ENCODE measurements around the gene LRRK1.

Gene LRRK1

DNA sequence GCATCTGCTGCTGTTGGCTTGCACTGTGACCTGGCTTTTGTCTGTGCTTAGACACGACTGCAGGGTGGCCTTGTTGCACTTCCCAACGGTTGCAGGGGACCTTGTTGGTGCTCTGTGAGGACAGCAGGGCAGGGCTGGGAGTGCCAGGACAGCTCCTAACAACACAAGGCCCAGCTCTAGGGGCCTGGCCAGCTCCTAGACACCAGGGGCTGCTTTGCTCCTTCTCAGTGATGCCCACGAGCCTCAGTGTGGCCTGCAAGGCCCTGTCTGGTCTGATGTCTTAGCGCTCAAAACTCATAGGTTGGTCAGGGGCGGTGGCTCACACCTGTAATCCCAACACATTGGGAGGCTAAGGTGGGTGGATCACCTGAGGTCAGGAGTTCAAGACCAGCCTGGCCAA is 183.6 kb downstream of the LRRK1 start:
- no peak for DNase-seq

DNA sequence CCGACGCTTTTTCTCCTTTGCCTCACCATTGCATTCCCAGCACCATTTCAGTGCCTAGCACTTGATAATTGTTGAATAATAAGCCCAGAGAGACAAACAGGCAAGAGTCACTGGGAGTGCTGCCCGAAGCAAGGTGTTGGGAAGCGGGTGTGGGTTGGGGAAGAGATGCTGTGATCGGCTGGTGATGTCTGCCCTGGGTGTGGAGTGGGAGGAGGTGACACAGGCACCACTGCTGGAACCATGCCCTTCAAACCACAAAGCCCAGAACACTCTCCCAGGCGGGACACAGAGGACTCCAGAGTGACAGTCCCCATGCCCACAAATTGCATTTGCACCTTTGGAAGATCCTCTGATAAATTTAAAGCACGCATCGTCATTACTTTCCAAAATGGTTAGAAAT is 184.4 kb downstream of the LRRK1 start:
- no peak for DNase-seq

DNA sequence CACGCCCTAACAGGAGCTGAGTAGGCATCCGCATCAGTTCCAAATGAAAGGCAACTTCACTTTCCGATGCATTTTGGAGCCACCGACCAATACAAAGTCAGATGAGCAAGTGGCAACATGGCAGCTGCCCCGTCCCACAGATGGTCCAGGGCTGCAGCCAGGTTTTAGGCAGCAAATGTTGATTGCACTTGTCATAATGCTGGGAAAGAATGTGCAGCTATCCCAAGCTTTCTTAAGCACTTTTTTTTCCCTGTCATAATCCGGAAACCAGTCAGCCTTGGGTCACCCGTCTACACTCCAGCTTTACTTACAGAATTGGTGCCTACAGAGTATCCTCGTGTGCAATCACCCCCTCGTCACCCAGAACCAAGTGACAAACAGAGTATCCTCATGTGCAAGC is 185.0 kb downstream of the LRRK1 start:
- no peak for DNase-seq

DNA sequence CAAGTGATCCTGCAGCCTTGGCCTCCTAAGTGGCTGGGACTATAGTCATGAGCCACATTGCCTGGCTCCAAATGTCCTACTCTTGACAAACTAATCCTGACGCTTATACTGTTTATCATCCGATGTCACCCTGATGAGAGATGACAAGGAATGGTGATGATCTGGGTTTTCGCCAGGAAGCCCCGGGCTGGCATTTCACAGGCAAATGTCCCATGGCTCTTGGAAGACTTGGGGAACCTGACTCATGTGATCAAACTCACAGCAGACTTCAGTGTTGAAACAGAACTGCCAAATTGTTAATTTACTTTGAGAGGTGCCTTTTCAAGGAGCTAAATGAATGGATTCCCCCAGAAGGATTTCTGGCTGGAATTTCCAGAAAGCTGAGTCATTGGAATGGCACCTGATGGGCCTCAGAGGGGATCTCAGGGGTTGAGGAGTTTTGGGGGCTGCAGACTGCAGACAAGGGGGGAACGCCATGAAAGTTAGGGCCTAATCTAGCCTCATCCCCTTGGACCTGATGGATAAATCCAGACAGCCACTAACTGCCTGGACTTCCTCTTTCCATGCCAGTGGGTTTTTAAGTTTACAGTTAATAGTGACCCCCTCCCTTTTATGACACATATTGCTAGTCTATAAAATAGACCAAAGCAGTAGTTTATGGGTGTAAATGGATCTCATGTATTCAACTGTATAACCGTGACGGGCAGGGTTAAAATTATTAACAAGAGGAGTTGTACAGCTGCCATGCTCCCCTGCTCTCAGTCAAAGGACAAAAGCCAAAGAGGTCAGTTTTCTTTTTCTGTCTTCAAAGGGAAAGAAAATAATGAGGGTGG is 186.1 kb downstream of the LRRK1 start:
- DNase-seq: no peak

DNA sequence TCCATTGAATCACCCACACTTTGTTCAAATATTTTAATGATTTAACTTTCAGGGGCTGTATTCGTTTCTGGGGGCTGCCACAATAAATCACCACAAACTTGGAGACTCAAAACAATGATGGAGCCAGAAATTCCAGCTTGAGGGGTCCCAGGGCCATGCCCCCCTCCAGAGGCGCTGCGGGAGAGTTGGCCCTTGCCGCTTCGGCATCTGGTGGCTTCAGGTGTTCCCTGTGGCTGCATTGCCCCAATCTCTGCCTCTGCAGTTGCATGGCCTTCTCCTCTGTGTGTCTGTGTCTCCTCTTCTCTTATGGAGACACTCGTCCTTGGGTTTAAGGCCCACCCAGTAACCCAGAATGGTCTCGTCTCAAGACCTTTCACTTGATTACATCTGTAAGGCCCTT is 187.9 kb downstream of the LRRK1 start:
- no peak for DNase-seq

DNA sequence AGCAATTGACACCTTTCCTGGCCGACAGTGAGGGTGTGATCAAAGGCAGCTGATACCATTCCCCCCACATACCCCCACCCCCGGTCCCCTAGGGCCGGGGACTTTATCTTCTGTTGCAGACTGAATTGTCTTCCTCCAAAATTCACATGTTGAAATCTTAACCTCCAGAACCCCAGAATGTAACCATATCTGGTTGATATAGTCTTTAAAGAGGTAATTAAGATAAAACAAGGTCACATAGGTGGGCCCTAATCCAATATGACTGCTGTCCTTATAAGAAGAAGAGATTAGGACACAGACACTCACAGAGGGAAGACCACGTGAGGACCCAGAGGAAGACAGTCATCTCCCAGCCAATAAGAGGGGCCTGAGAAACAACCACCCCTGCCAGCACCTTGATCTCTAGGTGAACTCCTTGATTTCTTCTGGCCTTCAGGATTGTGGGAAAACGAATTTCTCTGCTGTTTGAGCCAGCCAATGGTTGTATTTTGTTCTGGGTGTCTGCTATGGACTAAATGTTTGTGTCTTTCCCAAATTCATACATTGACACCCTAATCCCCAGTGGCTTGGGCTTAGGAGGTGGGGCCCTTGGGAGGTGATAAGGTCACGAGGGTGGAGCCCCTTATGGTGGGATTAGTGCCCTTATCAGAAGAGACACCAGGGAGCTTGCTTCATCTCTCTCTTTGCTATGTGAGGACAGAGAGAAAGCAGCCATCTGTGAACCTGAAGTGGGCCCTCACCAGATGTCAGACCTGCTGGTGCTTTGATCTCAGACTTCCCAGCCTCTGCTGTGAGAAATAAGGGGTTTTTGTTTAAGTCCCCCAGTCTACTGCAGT is 188.7 kb downstream of the LRRK1 start:
- no peak for DNase-seq

DNA sequence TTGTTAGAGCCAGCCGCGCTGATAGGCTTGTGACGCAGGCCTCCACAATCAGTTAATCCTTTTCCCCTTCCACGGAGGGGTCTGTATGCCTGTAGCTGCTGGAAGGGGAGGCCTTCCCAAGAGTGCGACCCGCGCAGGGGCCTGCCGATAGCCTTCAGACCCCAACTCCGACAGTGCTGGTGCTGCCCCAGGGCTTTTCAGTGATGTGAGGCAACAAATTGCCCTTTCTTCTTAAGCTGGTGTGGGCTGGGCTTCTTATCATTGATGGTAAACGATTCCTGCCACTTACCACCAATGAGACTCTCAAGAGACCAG is 189.3 kb downstream of the LRRK1 start:
- no peak for DNase-seq

DNA sequence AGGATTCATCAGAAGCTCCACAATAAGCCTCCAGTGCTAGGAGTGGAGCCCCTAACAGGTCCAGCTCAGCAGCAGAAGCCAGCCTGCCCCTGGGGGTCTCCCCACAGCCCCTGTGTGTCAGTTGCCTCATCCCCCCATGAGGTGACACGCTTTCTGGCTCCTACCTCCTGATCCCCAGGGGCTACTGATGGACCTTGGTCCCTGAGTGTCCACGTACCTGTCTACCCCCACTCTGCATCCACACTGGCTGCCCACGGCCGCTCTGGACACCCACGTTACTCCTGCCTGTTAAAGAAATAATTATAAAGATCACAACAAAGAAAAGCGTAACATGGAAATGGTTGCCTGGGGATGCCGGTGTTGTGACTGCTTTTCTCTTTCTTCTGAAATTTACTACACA is 189.6 kb downstream of the LRRK1 start:
- DNase-seq: no peak

DNA sequence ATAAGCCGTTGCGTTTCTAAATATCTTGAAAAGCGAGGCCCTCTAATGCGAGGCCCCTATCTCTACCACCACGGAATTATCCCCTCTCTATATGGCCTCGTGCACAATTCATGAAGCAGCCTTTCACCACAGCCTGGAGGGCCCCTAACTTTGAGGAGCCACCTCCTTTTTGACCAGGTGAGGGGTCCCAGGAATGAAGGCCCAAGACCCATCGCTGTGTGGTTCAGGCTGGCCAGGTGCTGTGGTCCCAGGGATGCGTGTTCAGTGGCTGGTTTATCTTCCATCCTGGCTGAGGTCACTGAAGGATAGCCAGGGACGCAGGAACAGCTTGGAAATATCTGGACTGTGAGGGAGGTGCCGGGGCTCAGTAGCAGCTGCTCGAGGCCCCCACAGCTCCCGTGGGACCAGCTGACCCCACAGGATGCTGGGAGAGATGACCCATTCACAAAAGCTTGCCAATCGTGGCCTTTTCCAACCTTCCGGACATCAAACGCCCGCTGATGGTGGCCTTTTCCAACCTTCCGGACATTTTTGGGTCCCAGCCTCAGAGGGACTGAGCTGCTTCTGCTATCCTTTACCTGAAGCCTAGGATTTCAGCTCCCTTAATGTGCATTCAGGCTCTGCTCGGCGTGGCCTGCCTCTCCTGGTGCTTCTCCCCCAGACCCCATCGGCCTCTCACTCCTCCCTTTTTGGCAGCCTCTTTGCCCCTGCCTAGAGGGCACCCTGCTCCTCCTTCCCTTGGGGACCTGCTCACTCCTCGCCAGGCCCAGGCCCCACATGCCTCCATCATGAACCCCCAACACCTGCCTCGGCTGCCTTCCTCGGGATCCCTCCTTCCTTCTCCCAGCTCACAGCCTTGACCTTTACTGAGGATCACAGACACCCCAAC is 191.8 kb downstream of the LRRK1 start:
- no peak for DNase-seq

DNA sequence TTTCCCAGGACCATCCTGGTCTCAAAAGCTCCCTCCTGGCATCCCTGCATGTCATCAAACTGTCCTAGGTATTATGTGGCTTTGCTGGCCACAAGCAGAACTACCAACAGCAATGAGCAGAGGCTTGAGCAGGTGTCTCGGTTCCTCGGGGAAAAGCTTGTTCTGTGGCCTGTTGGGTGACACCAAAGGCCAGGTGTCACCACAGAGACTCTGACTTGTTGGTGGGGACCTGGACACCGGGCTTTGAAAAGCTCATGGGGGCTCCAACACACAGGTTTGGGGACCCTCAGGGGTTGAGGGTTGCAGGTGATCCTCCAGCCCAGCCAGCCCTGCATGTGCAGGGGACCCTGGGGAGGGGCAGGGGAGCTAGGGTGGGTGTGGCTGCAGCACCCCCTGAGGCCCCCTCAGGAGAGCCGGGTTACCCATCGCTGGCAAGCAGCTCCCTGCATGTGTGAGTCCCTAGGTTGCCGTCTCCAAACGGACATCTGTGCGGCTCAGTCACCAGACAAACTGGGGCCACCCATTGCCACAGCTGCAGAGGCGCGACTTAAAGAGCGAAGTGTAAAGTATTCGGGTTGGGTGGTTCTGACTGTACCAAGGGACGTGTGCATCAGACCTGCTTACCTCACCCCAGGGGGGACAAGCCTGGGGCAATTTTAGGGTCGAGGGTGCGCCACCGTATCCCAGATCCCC is 192.6 kb downstream of the LRRK1 start:
- no peak for DNase-seq

DNA sequence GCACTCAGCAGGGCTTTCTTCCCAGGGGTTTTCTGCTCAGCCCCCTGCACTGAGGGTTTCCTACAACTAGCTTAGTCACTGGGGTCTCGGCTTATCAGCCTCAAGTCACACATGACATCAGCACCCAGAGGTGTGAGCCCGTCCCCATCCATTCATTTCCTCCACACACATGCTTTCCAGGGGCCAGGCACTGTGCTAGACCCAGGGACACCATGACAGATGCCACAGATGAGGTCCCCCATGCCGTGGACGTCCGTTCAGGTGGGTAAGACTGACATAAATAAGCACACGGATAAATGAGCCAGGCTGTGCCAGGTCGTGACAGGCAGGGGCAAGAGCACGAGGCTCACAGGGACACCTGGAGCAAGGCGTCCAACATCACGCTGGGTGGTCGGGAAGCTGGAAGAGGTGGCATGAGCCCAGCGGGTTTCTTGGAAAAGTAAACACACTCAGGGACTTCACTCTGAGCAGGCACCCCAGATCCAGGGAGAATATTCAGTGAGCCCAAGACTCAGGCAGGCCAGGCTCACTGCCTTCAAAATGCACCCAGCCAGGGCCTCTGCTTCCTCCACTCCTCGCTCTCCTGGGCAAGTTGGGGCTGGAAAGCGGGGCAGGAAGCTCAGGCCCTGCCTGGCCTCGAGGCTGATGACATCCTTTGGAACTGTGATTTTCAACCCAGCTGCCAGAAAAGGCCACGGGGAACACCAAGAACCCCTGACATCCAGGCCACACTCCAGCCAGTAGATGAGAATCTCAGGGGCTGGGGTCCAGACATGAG is 193.4 kb downstream of the LRRK1 start:
- no peak for DNase-seq

DNA sequence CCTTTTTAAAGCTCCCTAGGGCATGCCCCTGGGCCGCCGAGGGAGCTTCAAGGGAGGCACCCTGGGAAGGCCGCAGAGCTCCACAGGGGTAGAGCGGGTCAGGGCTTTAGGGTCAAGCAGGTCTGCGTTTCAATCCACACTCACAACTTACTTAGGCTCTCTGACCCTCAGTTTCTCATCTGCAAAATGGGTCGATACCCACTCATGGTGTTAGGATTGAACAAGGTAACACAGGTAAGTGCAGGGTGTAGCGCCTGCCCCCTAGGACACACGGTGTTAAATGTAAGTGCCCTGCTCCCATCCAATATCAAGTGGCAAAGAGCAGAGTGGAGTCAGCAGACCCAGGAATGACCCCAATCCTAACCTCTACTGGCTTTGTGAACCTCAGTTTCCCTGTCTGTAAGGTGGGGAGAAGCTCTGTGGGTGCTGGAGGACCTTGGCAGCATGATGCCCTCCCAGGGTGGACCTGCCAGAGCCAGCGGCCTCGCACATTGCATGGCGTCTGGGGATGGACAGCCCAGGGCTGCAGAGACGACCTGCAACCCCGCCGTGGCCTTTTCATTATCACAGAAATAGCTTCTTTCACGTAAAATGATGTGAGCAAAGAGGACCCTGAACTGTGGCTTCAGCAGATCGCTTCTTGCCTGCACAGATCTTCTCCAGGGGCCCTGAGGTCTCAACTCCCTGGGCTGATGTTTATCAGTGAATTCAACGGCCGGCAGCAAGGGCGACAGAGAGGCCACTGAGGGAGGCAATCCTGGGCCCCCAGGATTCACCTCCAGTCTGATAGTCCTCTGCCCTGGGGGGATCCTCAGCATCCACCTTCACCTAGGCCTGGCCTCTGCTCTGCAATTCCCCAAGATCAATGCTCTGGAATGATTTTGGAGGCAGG is 194.2 kb downstream of the LRRK1 start:
- DNase-seq: no peak

DNA sequence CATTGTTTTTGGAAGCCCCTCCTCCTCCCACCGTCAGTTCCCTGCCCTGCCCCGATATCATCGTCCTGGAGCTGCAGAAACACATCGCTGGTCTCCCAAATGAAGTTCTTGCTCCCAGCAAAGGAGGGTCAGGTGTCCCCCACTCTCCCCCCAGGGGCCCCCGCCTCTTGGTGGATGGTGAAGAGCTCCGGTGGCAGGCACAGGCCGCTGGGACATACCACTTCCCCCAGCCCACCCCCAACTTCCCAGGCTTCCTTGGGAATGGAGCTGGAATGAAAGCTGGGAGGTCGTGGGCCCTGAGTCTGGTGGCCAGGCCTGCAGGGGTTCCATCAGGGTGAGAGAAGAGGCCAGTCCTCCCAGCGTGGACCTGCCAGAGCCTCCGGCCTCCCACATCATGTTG is 195.0 kb downstream of the LRRK1 start:
- no peak for DNase-seq

DNA sequence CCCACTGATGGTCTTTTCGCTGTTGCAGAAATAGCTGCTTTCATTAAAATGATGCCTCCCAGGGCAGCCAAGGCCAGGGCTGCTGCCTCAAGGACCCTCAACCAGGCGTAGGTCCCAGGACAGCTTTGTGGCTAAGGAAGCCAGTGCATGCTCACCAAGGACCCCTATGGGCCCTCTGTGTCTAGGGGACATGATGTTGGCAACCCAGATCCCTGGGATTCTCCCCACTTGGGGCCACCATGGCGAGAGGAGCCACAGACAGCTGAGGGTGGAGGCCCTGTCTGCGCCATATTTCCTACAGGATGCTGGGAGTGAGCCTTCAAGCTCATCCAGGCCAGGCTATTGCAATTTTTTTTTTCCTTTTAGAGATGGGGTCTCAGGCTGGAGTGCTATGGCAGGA is 195.5 kb downstream of the LRRK1 start:
- DNase-seq: no peak

DNA sequence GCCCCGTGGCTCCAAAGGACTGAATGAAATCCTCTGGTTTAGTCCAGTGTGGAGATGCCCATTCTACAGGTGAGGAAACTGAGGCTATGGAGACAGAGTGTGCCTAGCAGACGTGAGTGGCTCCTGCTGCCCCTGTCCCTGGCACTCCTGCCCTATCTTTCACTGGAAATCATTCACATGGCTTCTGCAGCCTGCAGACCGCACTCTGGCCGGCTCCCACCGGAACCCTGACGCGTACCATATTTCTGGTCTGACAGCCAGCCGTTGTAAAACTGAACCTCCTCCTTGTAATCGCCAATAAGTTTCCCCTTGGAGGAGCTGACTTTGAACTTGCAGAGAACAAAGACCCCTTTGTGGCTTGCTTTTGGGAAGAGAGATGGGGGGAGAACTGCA is 196.2 kb downstream of the LRRK1 start:
- DNase-seq: no peak

DNA sequence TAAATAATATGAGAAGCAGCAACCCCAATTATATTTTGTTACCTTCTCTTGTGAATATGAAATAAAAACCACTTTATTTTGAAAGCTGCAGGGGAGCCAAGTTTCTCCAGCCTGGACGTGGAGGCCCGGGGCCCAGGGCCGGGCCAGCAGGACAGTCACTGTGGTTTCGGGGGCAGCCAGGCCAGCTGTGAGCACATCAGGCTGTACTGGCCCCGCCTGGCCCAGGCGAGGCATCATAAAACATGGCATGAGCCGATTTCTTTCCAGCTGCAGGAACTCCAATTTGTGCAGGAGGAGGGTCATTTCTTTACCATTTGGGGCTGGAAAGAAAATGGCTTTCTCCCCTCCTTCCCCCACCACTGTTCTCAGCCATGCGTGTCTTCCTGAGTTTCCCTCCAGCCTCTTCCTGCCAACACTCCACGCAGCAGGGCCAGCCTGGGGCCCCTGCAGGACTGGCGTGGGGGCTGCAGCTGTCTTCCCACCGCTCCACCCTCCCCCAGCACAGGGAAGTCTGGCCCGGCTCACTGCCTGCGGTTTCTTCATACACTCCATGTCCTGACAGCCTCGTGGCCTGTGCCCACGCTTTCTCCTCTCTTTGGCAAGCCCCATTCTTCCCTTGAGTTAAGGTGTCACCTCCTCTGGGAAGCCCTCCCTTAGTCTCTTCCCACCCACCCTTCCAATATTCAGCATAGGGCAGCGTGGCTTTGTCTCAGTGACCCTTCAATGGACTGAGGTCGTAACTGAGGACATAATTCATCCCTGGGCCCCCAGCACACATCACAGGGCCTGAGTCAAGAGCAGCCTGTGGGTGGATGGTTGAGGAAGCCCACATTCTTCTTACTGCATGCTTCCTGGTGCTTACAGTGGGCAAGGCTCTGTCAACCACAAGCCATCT is 196.9 kb downstream of the LRRK1 start:
- no peak for DNase-seq

DNA sequence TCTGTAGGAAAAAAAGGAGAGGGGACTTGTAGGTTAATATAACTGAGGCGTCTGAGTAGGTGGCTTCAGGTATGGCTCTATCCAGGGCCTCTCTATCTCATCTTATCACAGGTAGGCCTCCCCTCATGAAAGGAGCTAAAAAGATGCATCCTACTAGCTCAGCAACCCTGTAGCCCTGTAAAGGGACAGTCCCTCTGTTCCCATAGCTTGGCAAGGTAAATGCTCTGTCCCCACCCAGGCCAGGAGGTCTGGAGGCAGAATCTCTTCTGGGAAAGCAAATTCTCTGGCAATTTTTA is 197.5 kb downstream of the LRRK1 start:
- no peak for DNase-seq

DNA sequence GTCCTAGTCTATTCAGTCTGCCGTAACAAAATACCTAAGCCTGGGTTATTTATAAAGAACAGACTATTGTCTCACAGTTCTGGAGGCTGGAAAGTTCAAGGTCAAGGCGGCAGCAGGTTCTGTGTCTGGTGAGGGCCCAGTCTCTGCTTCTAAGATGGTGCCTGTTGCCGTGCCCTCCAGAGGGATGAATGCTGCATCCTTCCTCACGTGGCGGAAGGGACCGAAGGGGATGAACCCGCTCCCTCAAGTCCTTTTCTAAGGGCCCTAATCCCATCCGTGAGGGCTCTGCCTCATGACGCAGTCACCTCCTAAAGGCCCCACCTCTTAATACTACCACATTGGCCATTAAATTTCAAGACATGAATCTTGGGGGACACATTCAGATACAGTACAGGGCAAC is 199.0 kb downstream of the LRRK1 start:
- DNase-seq: no peak

DNA sequence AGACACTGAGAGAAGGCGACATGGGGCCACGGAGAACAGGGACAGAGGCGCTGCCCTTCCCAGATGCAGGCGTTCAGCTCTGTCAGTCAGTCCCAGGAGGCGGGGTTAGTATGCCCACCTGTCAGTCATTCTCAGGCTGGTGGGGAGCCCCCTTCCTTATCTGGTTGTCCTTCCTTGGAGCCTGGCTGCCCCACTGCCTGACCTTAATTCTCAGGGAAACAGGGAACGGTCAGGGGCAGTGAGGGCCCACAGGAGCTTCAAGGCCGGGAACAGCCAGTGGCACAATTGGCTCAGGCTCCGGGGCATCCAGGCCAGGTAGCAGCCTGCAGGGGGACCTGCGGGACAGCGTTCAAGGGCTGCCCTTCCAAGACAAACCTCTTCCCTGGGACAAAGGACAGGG is 199.5 kb downstream of the LRRK1 start:
- no peak for DNase-seq

DNA sequence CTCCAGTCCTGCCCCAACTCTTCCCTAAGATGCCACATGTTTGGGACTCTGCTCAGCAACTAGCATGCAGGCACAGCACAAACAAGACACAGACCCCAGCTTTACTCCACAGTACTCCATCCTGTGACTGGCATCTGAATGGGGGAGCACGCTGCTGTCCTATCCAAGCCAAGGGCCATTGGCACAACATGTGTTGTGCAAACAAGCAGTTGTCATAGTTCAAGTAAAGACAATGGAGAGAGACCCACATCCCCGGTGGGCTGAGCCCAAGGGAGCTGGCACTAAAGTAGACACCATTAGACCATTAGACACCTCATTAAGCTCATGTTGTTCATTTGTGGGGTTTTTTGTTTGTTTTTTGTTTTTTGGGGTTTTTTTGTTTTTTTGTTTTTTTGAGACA is 200.0 kb downstream of the LRRK1 start:
- no peak for DNase-seq

All from stimulated activated CD4-positive, alpha-beta T cell treated with anti-CD3 and anti-CD28 coated beads, Interleukin-1b, Interleukin-23, amount 100 ng/mL, for 48 hours (primary cell).